Measurements from ENCODE around the gene EPN1.
A peak's percentile ranks its signal among the peaks of the same experiment; 100 is the strongest.

The EPN1 gene

GRCh38 chr19:55692681-55693081 is 17.7 kb downstream of the EPN1 start:
- DNase-seq (ENCODE audit: low read depth in 2 of 3, low spot score in 2 of 3): no peak

- DNase-seq (ENCODE audit: low read depth in 2 of 3, low spot score in 2 of 3): no peak
Measured at GRCh38 chr19:55693336-55693974, 18.4 kb downstream of the EPN1 start.

GRCh38 chr19:55694241-55694655 is 19.2 kb downstream of the EPN1 start:
- no peak for DNase-seq (ENCODE audit: low read depth in 2 of 3, low spot score in 2 of 3)

GRCh38 chr19:55694656-55695491 is 19.8 kb downstream of the EPN1 start:
- DNase-seq (ENCODE audit: low read depth in 2 of 3, low spot score in 2 of 3): no peak

GRCh38 chr19:55695511-55696290 is 20.7 kb downstream of the EPN1 start:
- DNase-seq (ENCODE audit: low read depth in 2 of 3, low spot score in 2 of 3): no peak

GRCh38 chr19:55696301-55697068 is 21.5 kb downstream of the EPN1 start:
- DNase-seq (ENCODE audit: low read depth in 2 of 3, low spot score in 2 of 3): no peak

- no peak for DNase-seq (ENCODE audit: low read depth in 2 of 3, low spot score in 2 of 3)
Measured at GRCh38 chr19:55697069-55697440, 22.0 kb downstream of the EPN1 start.

GRCh38 chr19:55697698-55698097 is 22.7 kb downstream of the EPN1 start:
- DNase-seq (ENCODE audit: low read depth in 2 of 3, low spot score in 2 of 3): no peak

- no peak for DNase-seq (ENCODE audit: low read depth in 2 of 3, low spot score in 2 of 3)
Measured at GRCh38 chr19:55698256-55698655, 23.2 kb downstream of the EPN1 start.

- DNase-seq (ENCODE audit: low read depth in 2 of 3, low spot score in 2 of 3): no peak
Measured at GRCh38 chr19:55699221-55699620, 24.2 kb downstream of the EPN1 start.

- DNase-seq (ENCODE audit: low read depth in 2 of 3, low spot score in 2 of 3): no peak
Measured at GRCh38 chr19:55700813-55701212, 25.8 kb downstream of the EPN1 start.

- no peak for DNase-seq (ENCODE audit: low read depth in 2 of 3, low spot score in 2 of 3)
Measured at GRCh38 chr19:55702131-55702627, 27.2 kb downstream of the EPN1 start.

GRCh38 chr19:55703790-55704215 is 28.8 kb downstream of the EPN1 start:
- peak in 2 of 3 experiments; percentile 32 to 41 for DNase-seq (ENCODE audit: low read depth in 2 of 3, low spot score in 2 of 3)

GRCh38 chr19:55704494-55705245 is 29.6 kb downstream of the EPN1 start:
- DNase-seq (ENCODE audit: low read depth in 2 of 3, low spot score in 2 of 3): no peak

GRCh38 chr19:55705972-55706371 is 30.9 kb downstream of the EPN1 start:
- DNase-seq (ENCODE audit: low read depth in 2 of 3, low spot score in 2 of 3): no peak

- DNase-seq (ENCODE audit: low read depth in 2 of 3, low spot score in 2 of 3): no peak
Measured at GRCh38 chr19:55711719-55712118, 36.7 kb downstream of the EPN1 start.

GRCh38 chr19:55712804-55713631 is 38.0 kb downstream of the EPN1 start:
- DNase-seq (ENCODE audit: low read depth in 2 of 3, low spot score in 2 of 3): no peak

GRCh38 chr19:55716531-55716930 is 41.5 kb downstream of the EPN1 start:
- DNase-seq (ENCODE audit: low read depth in 2 of 3, low spot score in 2 of 3): no peak

- DNase-seq (ENCODE audit: low read depth in 2 of 3, low spot score in 2 of 3): no peak
Measured at GRCh38 chr19:55717251-55717650, 42.2 kb downstream of the EPN1 start.
